ENCODE results near the gene CTDSP1.

DNA sequence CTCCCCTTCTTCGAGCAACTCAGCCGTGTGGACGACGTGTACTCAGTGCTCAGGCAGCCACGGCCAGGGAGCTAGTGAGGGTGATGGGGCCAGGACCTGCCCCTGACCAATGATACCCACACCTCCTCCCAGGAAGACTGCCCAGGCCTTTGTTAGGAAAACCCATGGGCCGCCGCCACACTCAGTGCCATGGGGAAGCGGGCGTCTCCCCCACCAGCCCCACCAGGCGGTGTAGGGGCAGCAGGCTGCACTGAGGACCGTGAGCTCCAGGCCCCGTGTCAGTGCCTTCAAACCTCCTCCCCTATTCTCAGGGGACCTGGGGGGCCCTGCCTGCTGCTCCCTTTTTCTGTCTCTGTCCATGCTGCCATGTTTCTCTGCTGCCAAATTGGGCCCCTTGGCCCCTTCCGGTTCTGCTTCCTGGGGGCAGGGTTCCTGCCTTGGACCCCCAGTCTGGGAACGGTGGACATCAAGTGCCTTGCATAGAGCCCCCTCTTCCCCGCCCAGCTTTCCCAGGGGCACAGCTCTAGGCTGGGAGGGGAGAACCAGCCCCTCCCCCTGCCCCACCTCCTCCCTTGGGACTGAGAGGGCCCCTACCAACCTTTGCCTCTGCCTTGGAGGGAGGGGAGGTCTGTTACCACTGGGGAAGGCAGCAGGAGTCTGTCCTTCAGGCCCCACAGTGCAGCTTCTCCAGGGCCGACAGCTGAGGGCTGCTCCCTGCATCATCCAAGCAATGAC lies 4.8 kb downstream of the CTDSP1 start:
- TF ChIP-seq, protein P1, sequence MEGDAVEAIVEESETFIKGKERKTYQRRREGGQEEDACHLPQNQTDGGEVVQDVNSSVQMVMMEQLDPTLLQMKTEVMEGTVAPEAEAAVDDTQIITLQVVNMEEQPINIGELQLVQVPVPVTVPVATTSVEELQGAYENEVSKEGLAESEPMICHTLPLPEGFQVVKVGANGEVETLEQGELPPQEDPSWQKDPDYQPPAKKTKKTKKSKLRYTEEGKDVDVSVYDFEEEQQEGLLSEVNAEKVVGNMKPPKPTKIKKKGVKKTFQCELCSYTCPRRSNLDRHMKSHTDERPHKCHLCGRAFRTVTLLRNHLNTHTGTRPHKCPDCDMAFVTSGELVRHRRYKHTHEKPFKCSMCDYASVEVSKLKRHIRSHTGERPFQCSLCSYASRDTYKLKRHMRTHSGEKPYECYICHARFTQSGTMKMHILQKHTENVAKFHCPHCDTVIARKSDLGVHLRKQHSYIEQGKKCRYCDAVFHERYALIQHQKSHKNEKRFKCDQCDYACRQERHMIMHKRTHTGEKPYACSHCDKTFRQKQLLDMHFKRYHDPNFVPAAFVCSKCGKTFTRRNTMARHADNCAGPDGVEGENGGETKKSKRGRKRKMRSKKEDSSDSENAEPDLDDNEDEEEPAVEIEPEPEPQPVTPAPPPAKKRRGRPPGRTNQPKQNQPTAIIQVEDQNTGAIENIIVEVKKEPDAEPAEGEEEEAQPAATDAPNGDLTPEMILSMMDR (IDR thresholded peaks at IDR 0.05): no peak
- TF ChIP-seq FOXP1 (CRISPR knock-in tag; IDR thresholded peaks at IDR 0.05; ENCODE audit: borderline replicate concordance): no peak
- no peak for TF ChIP-seq ZNF219 (CRISPR knock-in tag; IDR thresholded peaks at IDR 0.05; ENCODE audit: borderline replicate concordance)
- TF ChIP-seq ZBTB21 (CRISPR knock-in tag; IDR thresholded peaks at IDR 0.05; ENCODE audit: borderline replicate concordance): no peak
- TF ChIP-seq CREM (CRISPR knock-in tag; IDR thresholded peaks at IDR 0.05): no peak
- TF ChIP-seq TEAD1 (CRISPR knock-in tag; IDR thresholded peaks at IDR 0.05): no peak
- TF ChIP-seq, protein P2, sequence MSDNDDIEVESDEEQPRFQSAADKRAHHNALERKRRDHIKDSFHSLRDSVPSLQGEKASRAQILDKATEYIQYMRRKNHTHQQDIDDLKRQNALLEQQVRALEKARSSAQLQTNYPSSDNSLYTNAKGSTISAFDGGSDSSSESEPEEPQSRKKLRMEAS (CRISPR knock-in tag; IDR thresholded peaks at IDR 0.05): no peak
- TF ChIP-seq NFYB (CRISPR knock-in tag; conservative IDR thresholded peaks at IDR 0.05; ENCODE audit: low read depth): no peak

Data from WTC11 (cell line).